ENCODE measurements around the gene RBMS1. TPM values are rescaled to one million over a fixed set of nuclear protein-coding genes. Genes with fewer than 3 reads are reported as not detected.

Gene RBMS1
- total RNA-seq, 1 experiment from 2014 or later = 91.9 TPM

GRCh38 chr2:160347269-160347863, 146.2 kb downstream of the RBMS1 start:
- H3K4me3 ChIP-seq (ENCODE audit: low read depth, low read length) = no peak overlapping the region
- H3K36me3 ChIP-seq (ENCODE audit: control insufficient read depth, insufficient read depth, low read length) = no peaks in the 10 kb centered on the region
- CTCF ChIA-PET = no interaction called here
- POLR2A ChIA-PET = no interaction called here
- no peaks in the 10 kb centered on the region for H3K27me3 Mint-ChIP-seq (ENCODE audit: insufficient read depth, unreplicated experiment)
- H3K4me3 Mint-ChIP-seq (ENCODE audit: unreplicated experiment) = no peak overlapping the region
- DNase-seq = no peak
- no TSS peak for BruUV-seq (replicated peaks)
- intact Hi-C loops (cut with micrococcal nuclease; ENCODE audit: unreplicated experiment) = no loop called here
- H3K27ac Mint-ChIP-seq (ENCODE audit: unreplicated experiment) = no peak overlapping the region
- no peaks in the 10 kb centered on the region for H3K27me3 ChIP-seq (replicated peaks; ENCODE audit: control insufficient read depth, insufficient read depth, low read length)
- H3K9me3 ChIP-seq = no peaks in the 10 kb centered on the region
- TF ChIP-seq CTCF (IDR thresholded peaks at IDR 0.05; ENCODE audit: insufficient read depth in 1 of 2, low read depth in 1 of 2, low read length in 1 of 2, severe bottlenecking in 1 of 2, unreplicated experiment in 1 of 2) = no peak
- peaks cover 8% of the 10 kb centered on the region for H3K4me1 Mint-ChIP-seq (ENCODE audit: low read depth, unreplicated experiment)
- peaks cover 11% of the 10 kb centered on the region for H3K36me3 Mint-ChIP-seq (ENCODE audit: insufficient read depth, unreplicated experiment)
- no peaks in the 10 kb centered on the region for H3K9me3 Mint-ChIP-seq (ENCODE audit: unreplicated experiment)
- H3K4me1 ChIP-seq = peaks cover 7% of the 10 kb centered on the region

GRCh38 chr2:160345071-160345764, 148.4 kb downstream of the RBMS1 start:
- Mint-ChIP-seq H3K27ac (ENCODE audit: unreplicated experiment) (no peak overlapping the region), H3K4me3 (ENCODE audit: unreplicated experiment) (no peak overlapping the region), H3K36me3 (ENCODE audit: insufficient read depth, unreplicated experiment) (peaks cover 9% of the 10 kb centered on the region), H3K27me3 (ENCODE audit: insufficient read depth, unreplicated experiment) (no peaks in the 10 kb centered on the region), H3K9me3 (ENCODE audit: unreplicated experiment) (no peaks in the 10 kb centered on the region), H3K4me1 (ENCODE audit: low read depth, unreplicated experiment) (peaks cover 5% of the 10 kb centered on the region)
- Histone ChIP-seq H3K36me3 (ENCODE audit: control insufficient read depth, insufficient read depth, low read length) (no peaks in the 10 kb centered on the region), H3K4me3 (ENCODE audit: low read depth, low read length) (no peak overlapping the region), H3K27me3 (replicated peaks; ENCODE audit: control insufficient read depth, insufficient read depth, low read length) (no peaks in the 10 kb centered on the region), H3K4me1 (peaks cover 7% of the 10 kb centered on the region), H3K9me3 (no peaks in the 10 kb centered on the region)
- no TSS peak for BruUV-seq (replicated peaks)
- DNase-seq = no peak
- TF ChIP-seq CTCF (IDR thresholded peaks at IDR 0.05; ENCODE audit: insufficient read depth in 1 of 2, low read depth in 1 of 2, low read length in 1 of 2, severe bottlenecking in 1 of 2, unreplicated experiment in 1 of 2) = no peak
- CTCF ChIA-PET = no interaction called here
- intact Hi-C loops (cut with micrococcal nuclease; ENCODE audit: unreplicated experiment) = no loop called here
- POLR2A ChIA-PET = no interaction called here

GRCh38 chr2:160343404-160343803, 150.2 kb downstream of the RBMS1 start:
- DNase-seq = no peak
- no peak for TF ChIP-seq CTCF (IDR thresholded peaks at IDR 0.05; ENCODE audit: insufficient read depth in 1 of 2, low read depth in 1 of 2, low read length in 1 of 2, severe bottlenecking in 1 of 2, unreplicated experiment in 1 of 2)
- intact Hi-C loops (cut with micrococcal nuclease; ENCODE audit: unreplicated experiment) = no loop called here
- H3K27ac Mint-ChIP-seq (ENCODE audit: unreplicated experiment) = no peak overlapping the region
- Histone ChIP-seq H3K36me3 (ENCODE audit: control insufficient read depth, insufficient read depth, low read length) (no peaks in the 10 kb centered on the region), H3K4me3 (ENCODE audit: low read depth, low read length) (no peak overlapping the region), H3K9me3 (no peaks in the 10 kb centered on the region), H3K4me1 (peaks cover 7% of the 10 kb centered on the region), H3K27me3 (replicated peaks; ENCODE audit: control insufficient read depth, insufficient read depth, low read length) (no peaks in the 10 kb centered on the region)
- POLR2A ChIA-PET = no interaction called here
- H3K4me3 Mint-ChIP-seq (ENCODE audit: unreplicated experiment) = no peak overlapping the region
- H3K9me3 Mint-ChIP-seq (ENCODE audit: unreplicated experiment) = no peaks in the 10 kb centered on the region
- H3K36me3 Mint-ChIP-seq (ENCODE audit: insufficient read depth, unreplicated experiment) = peaks cover 10% of the 10 kb centered on the region
- CTCF ChIA-PET = no interaction called here
- no peaks in the 10 kb centered on the region for H3K4me1 Mint-ChIP-seq (ENCODE audit: low read depth, unreplicated experiment)
- no TSS peak for BruUV-seq (replicated peaks)
- no peaks in the 10 kb centered on the region for H3K27me3 Mint-ChIP-seq (ENCODE audit: insufficient read depth, unreplicated experiment)
